Measurements from ENCODE around the gene FAAP20. TPM values are rescaled to one million over a fixed set of nuclear protein-coding genes. Genes with fewer than 3 reads are reported as not detected.

Gene FAAP20
- total and polyA plus RNA-seq, 2 donors (not counting 3 experiments of a cell fraction or from before 2014, with no cell fraction given), result 31.5 to 62.6 TPM

- Histone ChIP-seq H3K4me1 (ENCODE audit: control insufficient read depth, extremely low read depth, insufficient read depth, low read length) (no peaks in the 10 kb centered on the region), H3K79me2 (ENCODE audit: control insufficient read depth, insufficient read depth, low read length) (no peaks in the 10 kb centered on the region), H3K4me2 (ENCODE audit: insufficient read depth, low read length) (no peak overlapping the region), H3K9me1 (replicated peaks; ENCODE audit: control insufficient read depth, extremely low read depth, insufficient read depth, low read length) (no peaks in the 10 kb centered on the region), H3K4me3 (replicated peaks in 1 of 3; ENCODE audit: insufficient read depth in 1 of 3, low read depth in 1 of 3, low read length in 3 of 3) (no peak overlapping the region), H3K27ac (ENCODE audit: insufficient read depth, low read depth, low read length) (no peak overlapping the region), H3K9ac (replicated peaks; ENCODE audit: extremely low read depth, insufficient read depth, low read length) (no peak overlapping the region), H2AFZ (ENCODE audit: low read depth, low read length) (no peak overlapping the region), H3K27me3 (ENCODE audit: control insufficient read depth in 2 of 2, insufficient read depth in 2 of 2, low read length in 2 of 2) (no peaks in the 10 kb centered on the region), H3K9me3 (replicated peaks; ENCODE audit: control insufficient read depth, insufficient read depth, low read length) (no peaks in the 10 kb centered on the region), H3K36me3 (ENCODE audit: control insufficient read depth in 2 of 2, extremely low read depth in 1 of 2, insufficient read depth in 2 of 2, low read length in 2 of 2) (no peaks in the 10 kb centered on the region), H4K20me1 (replicated peaks; ENCODE audit: control insufficient read depth, extremely low read depth, insufficient read depth, low read length) (no peaks in the 10 kb centered on the region)
- no peak for DNase-seq (ENCODE audit: low read depth, low spot score)
- POLR2A ChIA-PET, result no interaction called here
- no peak for FAIRE-seq
- BruUV-seq (replicated peaks), result no TSS peak
- intact Hi-C loops (cut with micrococcal nuclease), result loop anchor here (2.0 kb wide), 1 partner anchor 42 kb away; no protein-coding TSS in a partner anchor
- no peak for TF ChIP-seq MYC (IDR thresholded peaks at IDR 0.05; ENCODE audit: low read depth, low read length)
- no peak for TF ChIP-seq EZH2 (IDR thresholded peaks at IDR 0.05; ENCODE audit: borderline replicate concordance, low read depth, low read length, severe bottlenecking)
- no peak for TF ChIP-seq CTCF (IDR thresholded peaks at IDR 0.05; ENCODE audit: extremely low read depth in 1 of 2, insufficient read depth in 1 of 2, low read depth in 1 of 2, low read length in 2 of 2)
- no peak for TF ChIP-seq MAX (IDR thresholded peaks at IDR 0.05; ENCODE audit: insufficient read depth, insufficient read length)
- no peak for TF ChIP-seq POLR2A (IDR thresholded peaks at IDR 0.05; ENCODE audit: low read depth, low read length)
- TF ChIP-seq POLR2AphosphoS5 (IDR thresholded peaks at IDR 0.05; ENCODE audit: insufficient read depth, low read depth, low read length), result no peak
- TF ChIP-seq FOS (IDR thresholded peaks at IDR 0.05; ENCODE audit: borderline replicate concordance, insufficient read depth, low read length), result no peak
- no peak for TF ChIP-seq GATA2 (IDR thresholded peaks at IDR 0.05; ENCODE audit: insufficient read depth, insufficient read length, low read depth, low read length)
- TF ChIP-seq JUN (IDR thresholded peaks at IDR 0.05; ENCODE audit: borderline replicate concordance, insufficient read depth, insufficient read length, low read depth), result no peak
- dilution Hi-C loops (cut with MboI; ENCODE audit: extremely low pct_ligation_motif_present, low sequenced_read_pairs), result no loop called here
- CTCF ChIA-PET, result interaction anchor here (0.7 to 4.0 kb wide), 28 partner anchors 8 to 247 kb away, joined by 3 to 73 read pairs (median 10); partner anchors contain the start of gene FAAP20
These were observed 19.5 kb downstream of the FAAP20 start for GRCh38 chr1:2175055-2175414.
